HL-60/S4 treated with retinoic acid at 250 ng/mL for 4 days and 3 days (cell line): Measurements from ENCODE around the gene CCM2.

Experiments
- in situ Hi-C: fragments of 300-500 bp; cut with MboI; formaldehyde crosslinking; loops from 2 replicates; pipeline ENCODE4 v1.7.0; 2022; ENCODE audit warnings: low sequenced_read_pairs

Gene CCM2

DNA sequence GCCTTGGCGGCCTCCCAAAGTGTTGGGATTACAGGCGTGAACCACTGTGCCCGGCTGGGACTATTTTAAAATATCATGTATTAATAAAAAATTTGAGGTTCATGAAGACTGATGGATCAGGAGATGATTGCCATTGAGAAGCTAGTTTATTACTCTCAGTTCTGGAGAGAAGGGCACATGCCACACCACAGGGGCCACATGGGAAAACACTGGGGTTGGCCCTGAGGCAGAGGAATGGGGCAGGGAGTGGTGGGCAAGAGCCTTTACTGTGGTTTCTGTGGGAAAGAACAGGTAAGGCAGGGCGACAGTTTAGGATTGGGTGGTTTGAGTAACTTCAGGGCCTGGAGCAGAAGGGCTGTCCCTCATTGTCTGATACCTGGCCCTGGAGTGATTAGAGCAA is 118.3 kb downstream of the CCM2 start:
- in situ Hi-C loops: no loop called here

- in situ Hi-C loops: no loop called here
Measured at GRCh38 chr7:45118889-45119331, 118.9 kb downstream of the CCM2 start.

- in situ Hi-C loops: no loop called here
Measured at GRCh38 chr7:45119550-45119949, 119.5 kb downstream of the CCM2 start.

DNA sequence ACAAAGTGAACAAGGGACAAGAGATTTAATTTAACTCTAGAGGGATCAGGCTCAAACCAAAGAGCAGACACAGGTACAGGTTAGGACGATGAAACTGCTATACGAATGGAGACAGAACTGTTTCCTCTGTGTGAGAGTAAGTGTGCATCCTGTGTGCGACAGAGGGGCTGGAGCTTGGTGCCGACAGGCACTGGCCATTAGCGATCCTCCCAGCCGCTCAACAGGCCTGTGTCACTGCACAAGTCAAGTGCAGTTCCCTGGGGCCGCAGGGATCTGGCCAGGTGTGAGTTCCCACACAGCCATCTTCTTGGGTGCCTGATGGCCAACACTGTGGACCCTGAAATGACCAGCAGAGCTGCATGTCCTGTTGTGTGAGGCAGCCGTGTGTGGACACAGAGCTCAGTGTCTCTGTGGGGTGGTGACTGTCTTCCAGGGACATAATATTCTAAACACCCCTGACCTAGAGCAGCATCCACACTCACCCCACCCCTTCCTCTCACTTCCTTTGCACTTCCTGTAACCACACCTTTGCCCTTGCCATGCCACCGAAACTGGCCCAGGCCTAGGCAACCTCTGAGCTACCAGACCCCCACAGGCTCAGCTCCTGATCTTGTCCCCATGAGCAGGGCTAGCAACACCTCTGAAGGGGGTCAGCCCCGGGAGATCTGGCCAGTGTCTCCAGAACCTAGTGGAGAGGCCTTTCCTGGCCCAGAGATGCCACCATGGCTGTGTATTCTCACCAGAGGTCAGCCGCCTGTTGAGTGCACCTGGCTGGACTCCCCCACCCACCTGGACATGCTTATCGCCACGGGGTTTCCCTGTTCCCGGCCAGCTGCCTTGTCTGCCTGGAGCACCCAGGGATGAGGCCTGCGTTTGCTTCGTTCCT is 123.2 kb downstream of the CCM2 start:
- in situ Hi-C loops: loop anchor here (10.0 kb wide), 1 partner anchor 168 kb away; no protein-coding TSS in a partner anchor

GRCh38 chr7:45123913-45124710 is 124.1 kb downstream of the CCM2 start:
- in situ Hi-C loops: loop anchor here (10.0 kb wide), 1 partner anchor 169 kb away; no protein-coding TSS in a partner anchor

GRCh38 chr7:45125193-45125904 is 125.3 kb downstream of the CCM2 start:
- in situ Hi-C loops: loop anchor here (10.0 kb wide), 1 partner anchor 171 kb away; no protein-coding TSS in a partner anchor
